K562 (cell line): ENCODE measurements around the gene PCSK7. TPM values are rescaled to one million over a fixed set of nuclear protein-coding genes. Genes with fewer than 3 reads are reported as not detected.

Experiments used
- ATF4 ChIP-seq: fragments of 450-650 bp; formaldehyde crosslinking; IDR thresholded peaks from 2 replicates; pipeline ENCODE4 v1.4.0; 2022; ENCODE audit warnings: mild to moderate bottlenecking, moderate library complexity
- CBFA2T3 ChIP-seq: fragments of 450-650 bp; IDR thresholded peaks from 2 replicates; pipeline ENCODE4 v1.6.1; 2017
- CEBPB ChIP-seq: fragments of 450-650 bp; IDR thresholded peaks from 2 replicates; pipeline ENCODE4 v1.6.1; 2016; ENCODE audit warnings: missing genetic modification characterization, missing compliant biosample characterization
- CTBP1 ChIP-seq: fragments of 450-650 bp; IDR thresholded peaks from 2 replicates; pipeline ENCODE4 v1.6.1; 2016; ENCODE audit warnings: borderline replicate concordance
- EP300 ChIP-seq: IDR thresholded peaks from 2 replicates; pipeline ENCODE4 v1.6.1; 2012; ENCODE audit warnings: low read length, improper control_type of control experiment
- GATAD2B ChIP-seq: fragments of 450-650 bp; IDR thresholded peaks from 2 replicates; pipeline ENCODE4 v1.6.1; 2017; ENCODE audit warnings: mild to moderate bottlenecking, borderline replicate concordance
- KDM1A ChIP-seq, 2 experiments: fragments of 450-650 bp; IDR thresholded peaks; 2 replicates each; pipeline ENCODE4 v1.6.1; 2016; ENCODE audit warnings: mild to moderate bottlenecking in 2 of 2
- KDM5B ChIP-seq: fragments of 200-600 bp; sonication (generic); IDR thresholded peaks from 2 replicates; pipeline ENCODE4 v1.6.1; 2012; ENCODE audit warnings: low read depth, mild to moderate bottlenecking, moderate library complexity, low read length, control low read depth, inconsistent platforms; ENCODE audit not compliant: insufficient replicate concordance
- KLF1 ChIP-seq: fragments of 450-650 bp; IDR thresholded peaks from 2 replicates; pipeline ENCODE4 v1.6.1; 2016; ENCODE audit warnings: missing genetic modification characterization, missing compliant biosample characterization
- NELFE ChIP-seq: IDR thresholded peaks from 2 replicates; pipeline ENCODE4 v1.6.1; 2011; ENCODE audit warnings: mild to moderate bottlenecking; ENCODE audit not compliant: insufficient read depth, insufficient read length
- POLR2AphosphoS5 ChIP-seq: IDR thresholded peaks from 2 replicates; pipeline ENCODE4 v1.6.1; 2011; ENCODE audit warnings: mild to moderate bottlenecking, low read depth, low read length, moderate library complexity; ENCODE audit not compliant: control insufficient read depth, insufficient read depth
- RCOR1 ChIP-seq, 2 experiments: IDR thresholded peaks; 2 replicates each; pipeline ENCODE4 v1.6.1; 2012; ENCODE audit warnings: low read depth in 2 of 2, low read length in 2 of 2, borderline replicate concordance in 1 of 2, improper control_type of control experiment in 1 of 2
- SMARCA4 ChIP-seq: fragments of 450-650 bp; IDR thresholded peaks from 2 replicates; pipeline ENCODE4 v1.6.1; 2016
- SMARCE1 ChIP-seq: fragments of 450-650 bp; IDR thresholded peaks from 2 replicates; pipeline ENCODE4 v1.7.1; 2016; ENCODE audit warnings: mild to moderate bottlenecking
- SMC3 ChIP-seq: conservative IDR thresholded peaks from 2 replicates; pipeline ENCODE4 v1.6.1; 2011; ENCODE audit warnings: low read depth, low read length, improper control_type of control experiment; ENCODE audit not compliant: insufficient read depth
- SOX6 ChIP-seq: fragments of 450-650 bp; IDR thresholded peaks from 2 replicates; pipeline ENCODE4 v1.6.1; 2014; ENCODE audit warnings: mild to moderate bottlenecking
- SRF ChIP-seq, 2 experiments: fragments of 250-450, 450-650 bp in 1 of 2; sonication (Bioruptor Pico) in 1 of 2; sonication (generic) in 1 of 2; formaldehyde crosslinking; IDR thresholded peaks; 2 replicates each; pipeline versions ENCODE4 v1.5.0 to v1.5.1; 2020 to 2022; ENCODE audit warnings: mild to moderate bottlenecking in 1 of 2, missing genetic modification reagents in 1 of 2
- TAL1 ChIP-seq: fragments of 450-650 bp; IDR thresholded peaks from 2 replicates; pipeline ENCODE4 v1.6.1; 2016; ENCODE audit warnings: mild to moderate bottlenecking
- USF2 ChIP-seq: sonication (generic); formaldehyde crosslinking; IDR thresholded peaks from 2 replicates; pipeline ENCODE4 v1.5.0; 2020; ENCODE audit warnings: missing genetic modification reagents
- ZBTB34 ChIP-seq: fragments of 250-450 bp; sonication (Bioruptor Pico); IDR thresholded peaks from 2 replicates; pipeline ENCODE4 v1.8.0; 2021; ENCODE audit warnings: mild to moderate bottlenecking, moderate library complexity
- ZNF311 ChIP-seq: fragments of 250-450 bp; sonication (Bioruptor Pico); IDR thresholded peaks from 2 replicates; pipeline ENCODE4 v1.4.0; 2020; ENCODE audit warnings: mild to moderate bottlenecking, moderate library complexity
- ZNF551 ChIP-seq: fragments of 250-450 bp; sonication (Bioruptor Pico); IDR thresholded peaks from 2 replicates; pipeline ENCODE4 v1.5.0; 2021; ENCODE audit warnings: mild to moderate bottlenecking, moderate library complexity
- ZNF589 ChIP-seq: fragments of 200-800 bp; sonication (Bioruptor generic); IDR thresholded peaks from 2 replicates; pipeline ENCODE4 v1.6.1; 2016; ENCODE audit warnings: low read depth, missing genetic modification characterization, missing compliant biosample characterization
- ZNF592 ChIP-seq: fragments of 450-650 bp; IDR thresholded peaks from 2 replicates; pipeline ENCODE4 v1.6.1; 2017; ENCODE audit warnings: antibody characterized with exemption, mild to moderate bottlenecking
- polyA plus RNA-seq, 8 experiments: library from polyadenylated mRNA; depleted of rRNA in 4 of 8; stranded (reverse) in 5 of 8; unstranded in 3 of 8; fragments of >200 nt; fragmentation: Nextera tagmentation in 2 of 8; fragmentation: Illumina TruSeq in 1 of 8; extraction: Ambion mirVana in 2 of 8; extraction: Trizol in 1 of 8; gene quantifications; 2 replicates each; pipeline versions ENCODE4 v1.2.1 to v1.2.3, GENCODE V29; 2011 to 2014; ENCODE audit warnings: inconsistent platforms in 1 of 8, missing spikeins in 1 of 8
- total RNA-seq, 7 experiments: library from RNA; depleted of rRNA in 6 of 7; stranded (reverse); fragments of >200 nt in 6 of 7; fragmentation: Illumina TruSeq in 2 of 7; extraction: Trizol in 2 of 7; gene quantifications; 2 replicates each; pipeline versions ENCODE4 v1.2.1 to v1.2.3, GENCODE V29; 2011 to 2021; ENCODE audit warnings: low replicate concordance in 1 of 7

The PCSK7 gene
- total and polyA plus RNA-seq, 9 of the 15 experiments (the other 6 are each of a cell fraction or from before 2014, with no cell fraction given): 3.1 to 29.2 (median 15.6) TPM

GRCh38 chr11:117219995-117220394 lies 11.9 kb downstream of the PCSK7 start (continued):
- TF ChIP-seq USF2 (no peak), ZNF589 (CRISPR knock-in tag) (no peak), NELFE (no peak), CBFA2T3 (peak; percentile 84), ATF4 (CRISPR knock-in tag) (no peak), KLF1 (tag) (no peak), ZNF592 (0 out of 2 replicates have a peak, but pooled peaks have one; percentile 55), TAL1 (peak; percentile 75), ZBTB34 (CRISPR knock-in tag) (no peak), ZNF311 (CRISPR knock-in tag) (no peak), RCOR1 (IDR thresholded peaks at IDR 0.05; ENCODE audit: borderline replicate concordance in 1 of 2, low read depth in 2 of 2, low read length in 2 of 2) (peak in 1 of 2 experiments; percentile 69; a peak in 1 of 4 replicates), SRF (CRISPR knock-in tag; IDR thresholded peaks at IDR 0.05) (no peak), SOX6 (peak; percentile 78; the same call in 1 of the 2 replicates), CEBPB (tag) (peak; percentile 57; the same call in 1 of the 2 replicates), POLR2AphosphoS5 (0 out of 2 replicates have a peak, but pooled peaks have one; percentile 53), EP300 (peak; percentile 76; the same call in 1 of the 2 replicates), SMARCE1 (peak; percentile 63; the same call in 1 of the 2 replicates), CTBP1 (peak; percentile 17; the same call in 1 of the 2 replicates), KDM5B (no peak), SMC3 (no peak), KDM1A (IDR thresholded peaks at IDR 0.05) (0 out of 4 replicates have a peak, but pooled peaks of 1 of the 2 experiments have one; percentile 13), ZNF551 (CRISPR knock-in tag) (no peak), SMARCA4 (peak; percentile 71), GATAD2B (no peak)
